GM12873 (cell line): Measurements from ENCODE around the gene DRD2.

Experiments used
- CTCF ChIP-seq: IDR thresholded peaks from 2 replicates; pipeline ENCODE4 v1.5.1; 2012; ENCODE audit warnings: low read depth, mild to moderate bottlenecking, moderate library complexity, low read length, control low read depth; ENCODE audit not compliant: insufficient read depth; ENCODE audit errors: missing control alignments

DRD2 gene

GRCh38 chr11:113481672-113482071 is 6.5 kb upstream of the DRD2 start:
- no peak for TF ChIP-seq CTCF

GRCh38 chr11:113481226-113481625 is 6.0 kb upstream of the DRD2 start:
- TF ChIP-seq CTCF = no peak

- no peak for TF ChIP-seq CTCF
These were observed 2.1 kb upstream of the DRD2 start for GRCh38 chr11:113477321-113477720.

- no peak for TF ChIP-seq CTCF
These were observed 1.4 kb upstream of the DRD2 start for GRCh38 chr11:113476553-113476952.

- no peak for TF ChIP-seq CTCF
These were observed 637 bp downstream of the DRD2 start for GRCh38 chr11:113474362-113475159.

- TF ChIP-seq CTCF = no peak
These were observed 1.2 kb downstream of the DRD2 start for GRCh38 chr11:113473983-113474361.

GRCh38 chr11:113472471-113472870 is 2.7 kb downstream of the DRD2 start:
- TF ChIP-seq CTCF = no peak

- no peak for TF ChIP-seq CTCF
These were observed 5.0 kb downstream of the DRD2 start for GRCh38 chr11:113470233-113470632.
